Measurements from ENCODE around the gene NKAIN2. TPM values are rescaled to one million over a fixed set of nuclear protein-coding genes. Genes with fewer than 3 reads are reported as not detected.
"Not testable (repeated sequence)": the region's sequence is repeated elsewhere in the genome, so short reads cannot be mapped to it uniquely, and the experiment has no call there.

The NKAIN2 gene
- total RNA-seq, 1 donor: 16.7 TPM

- no peak for DNase-seq (ENCODE audit: low read depth in 2 of 3, low spot score in 2 of 3)
Measured at GRCh38 chr6:124722141-124722878, 918.6 kb downstream of the NKAIN2 start.

DNA sequence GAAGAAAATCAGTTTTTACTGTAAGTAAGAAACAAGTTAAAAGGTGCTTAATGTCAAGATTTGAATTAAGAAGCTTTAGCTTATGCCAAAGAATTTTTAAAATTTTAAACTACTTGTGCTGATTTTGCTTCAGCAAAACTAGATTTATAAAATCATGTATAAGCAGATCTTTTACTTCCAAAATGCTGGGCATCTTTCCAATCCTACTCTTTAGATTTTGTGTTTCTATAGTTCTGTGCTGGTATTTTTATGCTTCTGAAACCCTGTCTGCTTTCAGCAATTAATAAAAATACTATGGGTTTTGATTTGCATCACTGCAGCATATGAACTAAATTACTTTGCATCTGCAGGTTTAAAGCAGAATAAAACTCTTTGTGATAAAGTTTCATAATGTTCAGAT is 920.0 kb downstream of the NKAIN2 start:
- DNase-seq (ENCODE audit: low read depth in 2 of 3, low spot score in 2 of 3): no peak

DNA sequence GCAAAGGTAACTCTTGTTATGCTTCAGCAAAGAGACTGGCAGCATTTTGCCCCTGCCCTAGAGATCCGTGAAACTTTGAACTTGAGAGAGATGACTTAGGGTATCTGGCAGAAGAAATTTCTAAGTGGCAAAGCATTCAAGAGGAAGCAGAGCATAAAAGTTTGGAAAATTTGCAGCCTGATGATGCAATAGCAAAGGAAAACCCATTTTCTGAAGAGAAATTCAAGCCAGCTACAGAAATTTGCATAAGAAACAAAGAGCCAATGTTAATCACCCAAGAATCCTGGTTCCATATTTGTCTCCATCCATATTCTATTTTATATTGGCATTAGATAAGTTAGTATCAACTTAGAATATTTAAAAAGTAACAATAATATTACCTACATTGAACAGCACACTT is 934.1 kb downstream of the NKAIN2 start:
- DNase-seq (ENCODE audit: low read depth in 2 of 3, low spot score in 2 of 3): not testable (repeated sequence)

GRCh38 chr6:124738482-124738881 is 934.8 kb downstream of the NKAIN2 start:
- no peak for DNase-seq (ENCODE audit: low read depth in 2 of 3, low spot score in 2 of 3)

- no peak for DNase-seq (ENCODE audit: low read depth in 2 of 3, low spot score in 2 of 3)
Measured at GRCh38 chr6:124741341-124741740, 937.7 kb downstream of the NKAIN2 start.

DNA sequence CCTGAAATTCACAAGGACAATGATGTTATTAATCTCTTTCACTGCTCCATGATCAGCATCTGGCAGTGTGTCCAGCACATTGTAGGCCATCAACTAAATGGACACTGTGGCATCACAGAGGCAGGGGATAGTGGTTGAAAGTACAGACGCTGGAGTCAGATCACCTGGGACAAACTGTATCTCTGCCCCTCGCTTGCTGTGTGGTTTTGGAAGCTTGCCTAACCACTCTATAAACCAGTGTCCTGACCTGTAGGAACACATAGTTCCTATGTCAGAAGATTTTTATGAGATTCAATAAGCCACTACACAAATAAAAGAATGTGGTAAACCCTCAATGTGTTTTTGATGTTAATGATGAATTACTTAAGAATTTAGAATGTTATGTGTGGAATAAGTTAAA is 939.3 kb downstream of the NKAIN2 start:
- DNase-seq (ENCODE audit: low read depth in 2 of 3, low spot score in 2 of 3): no peak

GRCh38 chr6:124743420-124743819 is 939.8 kb downstream of the NKAIN2 start:
- no peak for DNase-seq (ENCODE audit: low read depth in 2 of 3, low spot score in 2 of 3)

GRCh38 chr6:124747349-124747748 is 943.7 kb downstream of the NKAIN2 start:
- DNase-seq (ENCODE audit: low read depth in 2 of 3, low spot score in 2 of 3): no peak

DNA sequence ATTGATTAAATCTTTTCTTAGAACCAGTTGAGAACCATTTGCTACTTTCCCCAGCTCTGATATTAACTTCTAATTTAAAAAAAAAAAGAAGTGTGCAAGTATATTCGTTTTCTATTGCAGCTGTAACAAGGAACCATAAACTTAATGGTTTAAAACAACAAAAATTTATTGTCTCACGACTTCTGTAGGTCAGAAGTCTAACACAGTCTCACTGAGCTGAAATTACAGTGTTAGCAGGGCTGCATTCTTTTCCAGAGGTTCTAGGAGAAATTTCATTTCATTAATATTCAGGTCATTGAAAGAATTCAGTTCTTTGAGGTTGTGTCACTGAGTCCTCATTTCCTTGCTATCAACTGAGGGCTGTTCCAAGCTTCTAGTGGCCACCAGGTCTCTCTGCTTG is 945.1 kb downstream of the NKAIN2 start:
- DNase-seq (ENCODE audit: low read depth in 2 of 3, low spot score in 2 of 3): no peak

DNA sequence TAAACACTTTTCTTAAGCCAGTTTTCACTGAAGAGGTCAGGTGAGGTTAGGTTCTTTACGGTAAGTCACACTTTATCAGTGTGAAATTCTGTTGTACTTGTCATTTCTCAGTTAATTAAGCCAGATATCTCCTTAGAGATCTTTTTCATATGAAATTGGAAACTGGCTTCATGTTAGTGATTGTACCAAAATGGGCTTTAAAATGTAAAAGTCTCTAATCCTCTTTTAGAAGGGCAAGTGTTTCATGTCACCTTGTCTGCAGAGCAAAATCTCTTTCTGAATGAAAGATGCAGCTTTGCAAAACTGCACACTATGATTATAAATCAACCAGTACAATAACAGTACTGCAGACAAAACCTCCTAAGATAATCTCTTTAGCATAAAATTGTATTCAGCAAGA is 949.3 kb downstream of the NKAIN2 start:
- no peak for DNase-seq (ENCODE audit: low read depth in 2 of 3, low spot score in 2 of 3)

- no peak for DNase-seq (ENCODE audit: low read depth in 2 of 3, low spot score in 2 of 3)
Measured at GRCh38 chr6:124753562-124754105, 950.0 kb downstream of the NKAIN2 start.

DNA sequence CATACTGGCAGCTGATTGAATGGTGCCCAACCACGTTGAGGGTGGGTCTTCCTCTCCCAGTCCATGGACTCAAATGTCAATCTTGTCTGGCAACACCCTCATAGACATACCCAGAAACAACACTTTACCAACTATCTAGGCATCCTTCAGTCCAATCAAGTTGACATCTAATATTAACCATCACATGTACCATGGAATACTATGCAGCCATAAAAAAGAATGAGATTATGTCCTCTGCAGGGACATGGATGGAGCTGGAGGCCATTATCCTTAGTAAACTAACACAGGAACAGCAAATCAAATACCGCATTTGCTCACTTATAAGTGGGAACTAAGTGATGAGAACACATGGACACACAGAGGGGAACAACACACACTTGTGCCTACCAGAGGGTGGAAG is 951.7 kb downstream of the NKAIN2 start:
- no peak for DNase-seq (ENCODE audit: low read depth in 2 of 3, low spot score in 2 of 3)

DNA sequence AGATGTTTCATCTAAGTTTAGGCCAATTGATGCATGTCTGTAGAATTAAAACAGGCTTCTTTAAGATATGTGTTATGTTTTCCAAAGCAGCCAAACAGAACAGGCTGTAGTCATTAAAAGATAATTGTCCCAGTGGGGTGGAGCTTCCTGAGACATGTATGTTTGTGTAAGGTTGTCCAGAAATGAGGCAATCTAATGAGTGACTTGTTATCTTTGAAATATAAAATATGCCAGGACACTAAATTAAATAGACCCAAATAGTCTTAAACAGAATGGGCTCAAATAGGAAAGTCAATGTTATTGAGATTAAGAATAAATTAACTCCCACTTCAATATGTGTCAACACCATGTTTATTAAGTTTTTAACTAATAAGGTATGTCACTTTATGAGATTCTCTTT is 953.9 kb downstream of the NKAIN2 start:
- DNase-seq (ENCODE audit: low read depth in 2 of 3, low spot score in 2 of 3): no peak

- no peak for DNase-seq (ENCODE audit: low read depth in 2 of 3, low spot score in 2 of 3)
Measured at GRCh38 chr6:124758663-124759062, 955.0 kb downstream of the NKAIN2 start.

DNA sequence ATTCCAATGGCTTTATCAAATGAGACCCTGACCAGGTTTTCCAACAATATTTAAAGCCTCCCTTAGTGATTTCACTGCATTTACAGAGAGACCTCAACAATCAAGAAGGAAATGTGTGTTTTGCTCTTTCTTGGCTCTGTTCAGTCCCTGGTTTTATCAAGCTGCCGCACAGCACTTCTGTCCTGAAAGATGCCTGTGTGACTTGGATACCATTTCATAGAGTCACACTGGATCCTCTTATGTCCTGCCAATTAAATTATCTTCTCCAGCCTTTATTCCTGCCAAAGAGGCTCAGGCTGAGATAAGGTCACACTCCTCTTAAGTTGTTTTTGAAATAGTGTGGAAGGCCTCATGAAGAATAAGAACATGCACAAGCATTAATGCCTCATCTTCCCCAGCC is 961.6 kb downstream of the NKAIN2 start:
- DNase-seq (ENCODE audit: low read depth in 2 of 3, low spot score in 2 of 3): no peak

DNA sequence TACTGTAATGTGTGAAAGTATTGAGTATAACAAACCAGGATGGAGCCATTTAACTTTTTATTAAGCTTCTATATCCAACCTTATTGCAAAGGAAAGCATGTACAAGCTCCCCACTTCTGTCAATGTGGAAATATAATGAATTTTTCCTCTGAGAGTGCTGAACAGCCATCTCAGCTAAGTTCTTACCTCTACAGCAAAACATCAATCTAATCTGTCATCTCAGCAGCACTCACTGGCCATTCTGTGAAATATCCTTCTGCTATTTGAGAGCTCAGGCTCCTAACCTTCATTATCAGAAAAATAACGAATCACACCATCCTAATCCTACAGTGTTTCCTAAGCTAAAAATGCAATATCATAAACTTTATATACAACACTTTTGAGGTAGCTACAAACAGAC is 964.6 kb downstream of the NKAIN2 start:
- DNase-seq (ENCODE audit: low read depth in 2 of 3, low spot score in 2 of 3): no peak

DNA sequence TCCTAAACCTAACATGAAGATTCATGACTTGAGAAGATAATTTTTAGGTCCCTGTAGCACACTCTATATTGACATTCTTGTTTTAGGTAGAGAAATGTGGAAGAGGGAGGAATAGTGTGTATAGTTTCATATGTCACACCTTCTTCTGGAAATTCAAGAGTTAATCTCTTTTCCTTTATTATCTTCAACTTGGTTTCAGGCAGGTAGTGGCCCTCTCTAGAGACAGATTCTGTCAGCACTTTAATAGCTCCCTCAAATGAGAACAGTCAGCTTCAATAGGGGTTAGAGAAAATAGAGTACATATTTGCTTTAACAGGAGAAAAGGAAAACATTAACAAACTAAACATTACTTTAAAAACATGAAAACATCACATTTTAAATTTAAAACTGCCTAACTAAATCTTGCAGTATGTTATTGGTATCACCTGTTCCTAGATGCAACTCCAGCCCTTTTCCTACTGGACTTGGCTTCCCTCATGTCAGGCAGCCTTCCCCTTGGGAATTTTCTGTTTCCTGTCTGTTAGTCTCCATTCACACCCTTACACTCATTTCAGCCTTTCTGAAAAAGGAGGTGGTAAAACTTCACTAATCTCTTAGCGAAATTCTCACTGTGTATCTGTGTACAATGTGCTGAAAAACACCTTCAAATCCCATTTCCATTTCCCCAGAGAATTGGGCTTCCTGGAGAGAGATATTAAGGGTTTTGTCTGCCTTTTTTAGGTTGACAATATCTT is 966.3 kb downstream of the NKAIN2 start:
- DNase-seq (ENCODE audit: low read depth in 2 of 3, low spot score in 2 of 3): no peak

DNA sequence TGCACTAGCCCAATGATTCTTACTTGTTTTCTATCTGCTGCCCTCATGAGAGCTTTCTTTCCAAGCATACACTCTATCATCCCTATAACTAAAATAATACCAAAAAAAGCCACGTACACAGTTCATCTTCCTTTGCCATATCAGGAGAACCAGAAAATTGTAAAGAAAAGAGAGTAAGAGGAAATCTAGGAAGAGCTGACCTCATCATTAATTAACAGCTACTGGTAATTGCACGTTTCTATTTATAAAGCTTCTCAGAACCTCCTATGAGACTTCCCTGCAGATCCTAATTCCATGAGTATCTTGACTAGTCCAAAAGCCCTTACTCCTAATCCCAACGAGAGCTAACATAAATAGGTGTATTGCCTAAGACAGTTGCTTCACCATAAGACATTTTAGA is 967.1 kb downstream of the NKAIN2 start:
- DNase-seq (ENCODE audit: low read depth in 2 of 3, low spot score in 2 of 3): no peak

DNA sequence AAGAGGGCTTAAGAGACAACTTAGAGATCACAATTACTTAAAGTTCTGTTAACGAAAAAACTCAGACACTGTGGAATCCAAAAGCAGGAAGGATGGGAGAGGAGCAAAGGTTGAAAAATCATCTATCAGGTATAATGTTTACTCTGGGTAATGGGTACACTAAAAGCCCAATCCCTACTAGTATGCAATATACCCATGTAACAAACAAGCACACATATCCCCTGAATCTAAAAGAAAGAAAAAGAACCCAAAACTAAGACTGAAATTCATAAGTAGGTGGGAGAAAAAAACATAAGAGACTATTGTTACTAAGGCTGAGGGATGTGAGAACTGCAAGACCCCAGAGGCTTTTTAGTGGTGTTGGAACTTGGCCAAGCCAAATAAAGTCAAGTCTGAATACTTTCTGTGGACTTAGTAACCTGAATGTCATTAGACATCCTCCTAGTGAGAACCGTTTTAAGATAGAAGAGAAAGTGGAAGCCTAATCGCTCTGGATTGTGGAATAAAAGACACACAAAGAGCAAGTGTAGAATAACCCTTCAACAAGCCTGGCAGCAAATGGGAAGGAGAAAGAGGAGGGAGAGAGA is 969.2 kb downstream of the NKAIN2 start:
- no peak for DNase-seq (ENCODE audit: low read depth in 2 of 3, low spot score in 2 of 3)

DNA sequence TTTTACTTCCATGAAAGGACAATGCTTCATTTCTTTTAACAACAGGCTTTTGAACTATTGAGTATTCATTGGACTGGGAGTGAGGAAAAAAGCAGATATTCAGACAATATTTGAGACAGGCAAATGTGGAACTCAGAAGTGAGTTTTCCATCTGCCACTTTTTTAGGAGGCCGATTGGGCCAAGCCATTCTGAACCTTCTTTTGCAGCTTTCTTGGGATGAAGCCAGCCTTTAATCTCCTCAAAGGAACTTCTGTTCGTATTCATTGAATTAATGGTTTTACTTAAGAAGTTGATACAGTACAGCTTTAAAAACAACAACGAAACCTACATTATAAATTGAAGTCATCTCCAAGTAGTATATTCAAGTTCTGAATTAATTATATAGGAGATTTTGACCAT is 971.5 kb downstream of the NKAIN2 start:
- DNase-seq (ENCODE audit: low read depth in 2 of 3, low spot score in 2 of 3): no peak

DNA sequence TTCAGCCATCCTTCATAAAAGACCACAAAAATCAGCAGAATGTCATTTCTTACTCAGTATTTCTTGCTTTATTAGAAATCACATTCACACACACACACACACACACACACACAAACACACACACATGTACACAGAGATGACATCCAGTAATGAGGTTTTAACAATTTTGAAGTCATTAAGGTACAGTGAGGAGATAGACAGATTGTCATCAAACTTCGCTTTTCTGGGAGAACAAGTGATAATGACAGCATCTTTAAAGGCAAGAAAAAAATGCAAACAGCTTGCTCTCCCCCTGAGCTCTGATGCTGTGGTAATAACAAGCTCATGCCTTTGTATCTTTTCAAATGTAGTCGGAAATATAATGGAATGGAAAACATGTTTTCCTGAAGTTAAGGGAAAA is 974.2 kb downstream of the NKAIN2 start:
- DNase-seq (ENCODE audit: low read depth in 2 of 3, low spot score in 2 of 3): no peak

GRCh38 chr6:124780623-124781022 is 977.0 kb downstream of the NKAIN2 start:
- DNase-seq (ENCODE audit: low read depth in 2 of 3, low spot score in 2 of 3): no peak
